K562 (cell line): ENCODE results near the gene SHISA5. TPM values are rescaled to one million over a fixed set of nuclear protein-coding genes. Genes with fewer than 3 reads are reported as not detected.
A peak's percentile ranks its signal among the peaks of the same experiment; 100 is the strongest.

Source experiments
- CBFA2T2 ChIP-seq: fragments of 450-650 bp; conservative IDR thresholded peaks from 2 replicates; pipeline ENCODE4 v1.6.1; 2017; ENCODE audit warnings: mild to moderate bottlenecking
- HLTF ChIP-seq: fragments of 450-650 bp; IDR thresholded peaks from 2 replicates; pipeline ENCODE4 v1.6.1; 2016
- HOMEZ ChIP-seq: fragments of 250-450 bp; sonication (Bioruptor Pico); IDR thresholded peaks from 2 replicates; pipeline ENCODE4 v1.4.0; 2020; ENCODE audit warnings: mild to moderate bottlenecking, moderate library complexity
- NRF1 ChIP-seq, 2 experiments: fragments of 450-650 bp; IDR thresholded peaks in 1 of 2; conservative IDR thresholded peaks in 1 of 2; 2 replicates each; pipeline ENCODE4 v1.6.1; 2014; ENCODE audit warnings: mild to moderate bottlenecking in 2 of 2
- POLR2AphosphoS5 ChIP-seq: IDR thresholded peaks from 2 replicates; pipeline ENCODE4 v1.6.1; 2011; ENCODE audit warnings: mild to moderate bottlenecking, low read depth, low read length, moderate library complexity; ENCODE audit not compliant: control insufficient read depth, insufficient read depth
- SIRT6 ChIP-seq: IDR thresholded peaks from one replicate; pipeline ENCODE4 v1.6.1; 2012; ENCODE audit warnings: low read depth, mild to moderate bottlenecking, control low read depth, inconsistent platforms, low read length, moderate library complexity
- TBL1XR1 ChIP-seq, 2 experiments: IDR thresholded peaks; 2 replicates each; pipeline ENCODE4 v1.6.1; 2012; ENCODE audit warnings: improper control_type of control experiment in 2 of 2, low read length in 2 of 2, mild to moderate bottlenecking in 1 of 2
- USF1 ChIP-seq: sonication (generic); formaldehyde crosslinking; IDR thresholded peaks from 2 replicates; pipeline ENCODE4 v1.9.0; 2022; ENCODE audit warnings: mild to moderate bottlenecking, missing genetic modification reagents
- ZBTB40 ChIP-seq, 2 experiments: fragments of 450-650 bp in 1 of 2; sonication (generic) in 1 of 2; formaldehyde crosslinking in 1 of 2; IDR thresholded peaks; 2 replicates each; pipeline versions ENCODE4 v1.7.1 to v1.9.0; 2016 to 2022; ENCODE audit warnings: inconsistent platforms in 1 of 2, mild to moderate bottlenecking in 1 of 2, missing genetic modification reagents in 1 of 2
- ZNF274 ChIP-seq: IDR thresholded peaks from 2 replicates; pipeline ENCODE4 v1.6.1; 2011; ENCODE audit warnings: low read depth, mild to moderate bottlenecking, low read length, moderate library complexity, borderline replicate concordance
- ZNF717 ChIP-seq: fragments of 250-450 bp; sonication (Bioruptor Pico); IDR thresholded peaks from 2 replicates; pipeline ENCODE4 v1.5.0; 2021
- ZNF830 ChIP-seq: fragments of 250-450 bp; sonication (Bioruptor Pico); IDR thresholded peaks from 2 replicates; pipeline ENCODE4 v1.5.0; 2021; ENCODE audit warnings: mild to moderate bottlenecking
- polyA plus RNA-seq, 8 experiments: library from polyadenylated mRNA; depleted of rRNA in 4 of 8; stranded (reverse) in 5 of 8; unstranded in 3 of 8; fragments of >200 nt; fragmentation: Nextera tagmentation in 2 of 8; fragmentation: Illumina TruSeq in 1 of 8; extraction: Ambion mirVana in 2 of 8; extraction: Trizol in 1 of 8; gene quantifications; 2 replicates each; pipeline versions ENCODE4 v1.2.1 to v1.2.3, GENCODE V29; 2011 to 2014; ENCODE audit warnings: inconsistent platforms in 1 of 8, missing spikeins in 1 of 8
- total RNA-seq, 7 experiments: library from RNA; depleted of rRNA in 6 of 7; stranded (reverse); fragments of >200 nt in 6 of 7; fragmentation: Illumina TruSeq in 2 of 7; extraction: Trizol in 2 of 7; gene quantifications; 2 replicates each; pipeline versions ENCODE4 v1.2.1 to v1.2.3, GENCODE V29; 2011 to 2021; ENCODE audit warnings: low replicate concordance in 1 of 7

SHISA5 gene
- total and polyA plus RNA-seq, 9 of the 15 experiments (the other 6 are each of a cell fraction or from before 2014, with no cell fraction given), result 8.4 to 85.8 (median 56.1) TPM

GRCh38 chr3:48472923-48473616 lies 30.9 kb downstream of the SHISA5 start (continued):
- TF ChIP-seq ZNF830 (CRISPR knock-in tag) (no peak), HLTF (no peak), POLR2AphosphoS5 (peak; percentile 43; the same call in 1 of the 2 replicates), SIRT6 (no peak), USF1 (0 out of 2 replicates have a peak, but pooled peaks have one; percentile 10), HOMEZ (no peak), ZBTB40 (IDR thresholded peaks at IDR 0.05) (peak; percentile 46; the same call in 1 of the 2 replicates), ZBTB40 (CRISPR knock-in tag; IDR thresholded peaks at IDR 0.05) (no peak), NRF1 (conservative IDR thresholded peaks at IDR 0.05 in 1 of 2, IDR thresholded peaks at IDR 0.05 in 1 of 2) (peak; percentile 17 to 29; a peak in 3 of 4 replicates), CBFA2T2 (no peak), TBL1XR1 (IDR thresholded peaks at IDR 0.05; ENCODE audit: low read length in 2 of 2) (no peak), ZNF274 (no peak), ZNF717 (CRISPR knock-in tag) (no peak)
